Measurements from ENCODE around the gene FGF23. TPM values are rescaled to one million over a fixed set of nuclear protein-coding genes. Genes with fewer than 3 reads are reported as not detected.

FGF23 gene
- total and polyA plus RNA-seq, 4 donors: 0.10 to 0.83 (median 0.47) TPM; not detected in 1

- H3K4me1 ChIP-seq (ENCODE audit: control insufficient read depth in 4 of 4, insufficient read depth in 4 of 4, low read length in 3 of 4): no peaks in the 10 kb centered on the region
- H3K27ac ChIP-seq (ENCODE audit: low read depth in 1 of 2, low read length in 2 of 2): no peak overlapping the region
- 75% methylated on average over 1 of the region's 1 CpG for WGBS
- H3K9me3 ChIP-seq (ENCODE audit: control insufficient read depth in 4 of 4, low read length in 3 of 4): no peaks in the 10 kb centered on the region
- H3K36me3 ChIP-seq (ENCODE audit: control insufficient read depth in 4 of 4, insufficient read depth in 3 of 4, low read depth in 1 of 4, low read length in 3 of 4): no peaks in the 10 kb centered on the region
- no peak for DNase-seq (ENCODE audit: low spot score)
- no peaks in the 10 kb centered on the region for H3K27me3 ChIP-seq (ENCODE audit: control insufficient read depth in 4 of 4, insufficient read depth in 4 of 4, low read length in 3 of 4)
- H3K9ac ChIP-seq (ENCODE audit: low read depth in 1 of 2, low read length in 2 of 2): no peak overlapping the region
- TF ChIP-seq RXRA (IDR thresholded peaks at IDR 0.05) (no peak), RAD21 (IDR thresholded peaks at IDR 0.05) (no peak), ZBTB33 (IDR thresholded peaks at IDR 0.05) (no peak), YY1 (IDR thresholded peaks at IDR 0.05) (no peak), EGR1 (IDR thresholded peaks at IDR 0.05; ENCODE audit: low read depth in 2 of 2) (no peak)
- no peak overlapping the region for H3K4me3 ChIP-seq (ENCODE audit: low read depth in 1 of 3, low read length in 3 of 3)
Measured at GRCh38 chr12:4331221-4331620, 48.3 kb downstream of the FGF23 start.

GRCh38 chr12:4330203-4330602 is 49.3 kb downstream of the FGF23 start:
- Histone ChIP-seq H3K27ac (ENCODE audit: low read depth in 1 of 2, low read length in 2 of 2) (no peak overlapping the region), H3K27me3 (ENCODE audit: control insufficient read depth in 4 of 4, insufficient read depth in 4 of 4, low read length in 3 of 4) (no peaks in the 10 kb centered on the region), H3K9me3 (ENCODE audit: control insufficient read depth in 4 of 4, low read length in 3 of 4) (no peaks in the 10 kb centered on the region), H3K36me3 (ENCODE audit: control insufficient read depth in 4 of 4, insufficient read depth in 3 of 4, low read depth in 1 of 4, low read length in 3 of 4) (no peaks in the 10 kb centered on the region), H3K9ac (ENCODE audit: low read depth in 1 of 2, low read length in 2 of 2) (no peak overlapping the region), H3K4me3 (ENCODE audit: low read depth in 1 of 3, low read length in 3 of 3) (no peak overlapping the region), H3K4me1 (ENCODE audit: control insufficient read depth in 4 of 4, insufficient read depth in 4 of 4, low read length in 3 of 4) (no peaks in the 10 kb centered on the region)
- TF ChIP-seq HNF4G (IDR thresholded peaks at IDR 0.05): no peak
- no peak for TF ChIP-seq CTCF (IDR thresholded peaks at IDR 0.05; ENCODE audit: low read depth, low read length, missing input control)
- no peak for TF ChIP-seq SP1 (IDR thresholded peaks at IDR 0.05)
- no peak for DNase-seq (ENCODE audit: low spot score)
- 99% methylated on average over 3 of the region's 3 CpGs for WGBS

- WGBS: 100% methylated on average over 2 of the region's 2 CpGs
- H3K27me3 ChIP-seq (ENCODE audit: control insufficient read depth in 4 of 4, insufficient read depth in 4 of 4, low read length in 3 of 4): no peaks in the 10 kb centered on the region
- H3K4me1 ChIP-seq (ENCODE audit: control insufficient read depth in 4 of 4, insufficient read depth in 4 of 4, low read length in 3 of 4): peaks cover 0 to under 1% (median 0%) of the 10 kb centered on the region in 4 donors
- no peaks in the 10 kb centered on the region for H3K9me3 ChIP-seq (ENCODE audit: control insufficient read depth in 4 of 4, low read length in 3 of 4)
- H3K36me3 ChIP-seq (ENCODE audit: control insufficient read depth in 4 of 4, insufficient read depth in 3 of 4, low read depth in 1 of 4, low read length in 3 of 4): no peaks in the 10 kb centered on the region
- DNase-seq (ENCODE audit: low spot score): no peak
- TF ChIP-seq MAX (IDR thresholded peaks at IDR 0.05) (no peak), RXRA (IDR thresholded peaks at IDR 0.05) (no peak), EGR1 (IDR thresholded peaks at IDR 0.05; ENCODE audit: low read depth in 2 of 2) (no peak), HNF4A (conservative IDR thresholded peaks at IDR 0.05) (no peak), FOXA1 (IDR thresholded peaks at IDR 0.05) (no peak), ATF3 (IDR thresholded peaks at IDR 0.05) (no peak), NR2F2 (IDR thresholded peaks at IDR 0.05) (no peak), YY1 (IDR thresholded peaks at IDR 0.05) (no peak), CTCF (IDR thresholded peaks at IDR 0.05; ENCODE audit: low read depth, low read length, missing input control) (no peak), SP1 (IDR thresholded peaks at IDR 0.05) (no peak), GABPA (IDR thresholded peaks at IDR 0.05 in 1 of 2, conservative IDR thresholded peaks at IDR 0.05 in 1 of 2) (no peak), RAD21 (IDR thresholded peaks at IDR 0.05) (no peak), REST (IDR thresholded peaks at IDR 0.05) (no peak), FOXA2 (IDR thresholded peaks at IDR 0.05) (no peak)
- H3K4me3 ChIP-seq (ENCODE audit: low read depth in 1 of 3, low read length in 3 of 3): no peak overlapping the region
- H3K27ac ChIP-seq (ENCODE audit: low read depth in 1 of 2, low read length in 2 of 2): no peak overlapping the region
- no peak overlapping the region for H3K9ac ChIP-seq (ENCODE audit: low read depth in 1 of 2, low read length in 2 of 2)
Measured at GRCh38 chr12:4327293-4327692, 52.2 kb downstream of the FGF23 start.
